ES-I3 (cell line): ENCODE results near the gene ANXA7.

Experiments
- H3K36me3 ChIP-seq: 2 replicates; pipeline ENCODE4 v1.6.1; 2013; ENCODE audit warnings: mild to moderate bottlenecking, low read length, control low read depth, moderate library complexity; ENCODE audit not compliant: insufficient read depth
- H3K4me1 ChIP-seq: 2 replicates; pipeline ENCODE4 v1.6.1; 2013; ENCODE audit warnings: mild to moderate bottlenecking, control low read depth, low read length; ENCODE audit not compliant: insufficient read depth
- H3K9ac ChIP-seq: 2 replicates; pipeline ENCODE4 v1.6.1; 2013; ENCODE audit warnings: low read depth, mild to moderate bottlenecking, low read length, moderate library complexity
- H3K9me3 ChIP-seq: 2 replicates; pipeline ENCODE4 v1.6.1; 2013; ENCODE audit warnings: mild to moderate bottlenecking, low read length, moderate library complexity; ENCODE audit not compliant: control insufficient read depth, insufficient read depth

ANXA7 gene

GRCh38 chr10:73413528-73414229, at the start of gene ANXA7:
Gene ANXA7, minus strand, starts transcription at chr10:73414058. Its CDS starts 13,202 bp downstream, at chr10:73400856.
- H3K9ac ChIP-seq = peak within 1 kb of the TSS; percentile 100
- H3K9me3 ChIP-seq = no peaks in the 10 kb centered on the region
- peaks cover 6% of the 10 kb centered on the region; the same call in 1 of the 2 replicates for H3K4me1 ChIP-seq
- H3K36me3 ChIP-seq = no peaks in the 10 kb centered on the region

GRCh38 chr10:73460897-73461296, 47.0 kb upstream of the ANXA7 start:
- no peaks in the 10 kb centered on the region for H3K9me3 ChIP-seq
- no peak overlapping the region for H3K9ac ChIP-seq
- no peaks in the 10 kb centered on the region for H3K36me3 ChIP-seq
- no peaks in the 10 kb centered on the region for H3K4me1 ChIP-seq

- Histone ChIP-seq H3K9ac (no peak overlapping the region), H3K36me3 (no peaks in the 10 kb centered on the region)
Measured at GRCh38 chr10:73459683-73460314, 45.9 kb upstream of the ANXA7 start.

GRCh38 chr10:73456187-73456890, 42.5 kb upstream of the ANXA7 start:
- Histone ChIP-seq H3K36me3 (no peaks in the 10 kb centered on the region), H3K9ac (no peak overlapping the region), H3K4me1 (no peaks in the 10 kb centered on the region), H3K9me3 (no peaks in the 10 kb centered on the region)

More at GRCh38 chr10:73459683-73460314, 45.9 kb upstream of the ANXA7 start:
- no peaks in the 10 kb centered on the region for H3K9me3 ChIP-seq
- no peaks in the 10 kb centered on the region for H3K4me1 ChIP-seq

- Histone ChIP-seq H3K9ac (no peak overlapping the region), H3K36me3 (no peaks in the 10 kb centered on the region), H3K9me3 (no peaks in the 10 kb centered on the region), H3K4me1 (no peaks in the 10 kb centered on the region)
Measured at GRCh38 chr10:73449113-73449512, 35.3 kb upstream of the ANXA7 start.

GRCh38 chr10:73448384-73448783, 34.5 kb upstream of the ANXA7 start:
- no peaks in the 10 kb centered on the region for H3K36me3 ChIP-seq
- H3K9me3 ChIP-seq = no peaks in the 10 kb centered on the region
- H3K9ac ChIP-seq = no peak overlapping the region
- no peaks in the 10 kb centered on the region for H3K4me1 ChIP-seq

GRCh38 chr10:73446926-73447325, 33.1 kb upstream of the ANXA7 start:
- Histone ChIP-seq H3K4me1 (no peaks in the 10 kb centered on the region), H3K36me3 (no peaks in the 10 kb centered on the region), H3K9me3 (no peaks in the 10 kb centered on the region), H3K9ac (no peak overlapping the region)

GRCh38 chr10:73444457-73444856, 30.6 kb upstream of the ANXA7 start:
- no peaks in the 10 kb centered on the region for H3K36me3 ChIP-seq
- H3K4me1 ChIP-seq = no peaks in the 10 kb centered on the region
- H3K9me3 ChIP-seq = no peaks in the 10 kb centered on the region
- no peak overlapping the region for H3K9ac ChIP-seq

GRCh38 chr10:73439605-73440312, 25.9 kb upstream of the ANXA7 start:
- 0 out of 2 replicates have a peak, but pooled peaks cover 3% of the 10 kb centered on the region for H3K36me3 ChIP-seq
- no peak overlapping the region for H3K9ac ChIP-seq
- H3K9me3 ChIP-seq = no peaks in the 10 kb centered on the region
- no peaks in the 10 kb centered on the region for H3K4me1 ChIP-seq

GRCh38 chr10:73439055-73439454, 25.2 kb upstream of the ANXA7 start:
- Histone ChIP-seq H3K9me3 (no peaks in the 10 kb centered on the region), H3K9ac (no peak overlapping the region), H3K36me3 (0 out of 2 replicates have a peak, but pooled peaks cover 3% of the 10 kb centered on the region), H3K4me1 (no peaks in the 10 kb centered on the region)

GRCh38 chr10:73433538-73433867, 19.6 kb upstream of the ANXA7 start, which contains the start of gene MSS51:
Gene MSS51, minus strand, starts transcription at chr10:73433561. Its CDS starts 5,277 bp downstream, at chr10:73428284.
- no peak within 1 kb of the TSS for H3K9ac ChIP-seq

GRCh38 chr10:73432646-73433537, 19.0 kb upstream of the ANXA7 start:
- Histone ChIP-seq H3K9me3 (no peaks in the 10 kb centered on the region), H3K36me3 (peaks cover 6% of the 10 kb centered on the region), H3K9ac (no peak overlapping the region), H3K4me1 (no peaks in the 10 kb centered on the region)

More at GRCh38 chr10:73433538-73433867, 19.6 kb upstream of the ANXA7 start, which contains the start of gene MSS51:
- no peaks in the 10 kb centered on the region for H3K9me3 ChIP-seq
- 0 out of 2 replicates have a peak, but pooled peaks cover 3% of the 10 kb centered on the region for H3K36me3 ChIP-seq
- H3K4me1 ChIP-seq = no peaks in the 10 kb centered on the region

- H3K4me1 ChIP-seq = no peaks in the 10 kb centered on the region
- no peaks in the 10 kb centered on the region for H3K9me3 ChIP-seq
- H3K9ac ChIP-seq = no peak overlapping the region
- peaks cover 7% of the 10 kb centered on the region for H3K36me3 ChIP-seq
Measured at GRCh38 chr10:73426318-73426717, 12.5 kb upstream of the ANXA7 start.
